PFSK-1 (cell line): ENCODE results near the gene MAP7D3.

Source experiments
- POLR2AphosphoS5 ChIP-seq: IDR thresholded peaks from 2 replicates; pipeline ENCODE4 v1.6.1; 2012; ENCODE audit warnings: low read depth, mild to moderate bottlenecking, control low read depth, low read length, moderate library complexity
- REST ChIP-seq, 2 experiments: IDR thresholded peaks; 2 replicates each; pipeline versions ENCODE4 v1.6.1 to v1.8.0; 2011 to 2012; ENCODE audit warnings: low read depth in 2 of 2, low read length in 2 of 2, control low read depth in 1 of 2, inconsistent platforms in 1 of 2, mild to moderate bottlenecking in 1 of 2, moderate library complexity in 1 of 2; ENCODE audit not compliant: insufficient read depth in 1 of 2

- TF ChIP-seq REST (IDR thresholded peaks at IDR 0.05; ENCODE audit: insufficient read depth in 1 of 2, low read depth in 2 of 2, low read length in 2 of 2) (no peak), POLR2AphosphoS5 (no peak)
Measured at GRCh38 chrX:136206916-136207315, 44.3 kb downstream of the MAP7D3 start.
